Measurements from ENCODE around the gene PSD4. TPM values are rescaled to one million over a fixed set of nuclear protein-coding genes. Genes with fewer than 3 reads are reported as not detected.

The PSD4 gene
- total RNA-seq, 1 experiment from 2014 or later: 1.0 TPM

DNA sequence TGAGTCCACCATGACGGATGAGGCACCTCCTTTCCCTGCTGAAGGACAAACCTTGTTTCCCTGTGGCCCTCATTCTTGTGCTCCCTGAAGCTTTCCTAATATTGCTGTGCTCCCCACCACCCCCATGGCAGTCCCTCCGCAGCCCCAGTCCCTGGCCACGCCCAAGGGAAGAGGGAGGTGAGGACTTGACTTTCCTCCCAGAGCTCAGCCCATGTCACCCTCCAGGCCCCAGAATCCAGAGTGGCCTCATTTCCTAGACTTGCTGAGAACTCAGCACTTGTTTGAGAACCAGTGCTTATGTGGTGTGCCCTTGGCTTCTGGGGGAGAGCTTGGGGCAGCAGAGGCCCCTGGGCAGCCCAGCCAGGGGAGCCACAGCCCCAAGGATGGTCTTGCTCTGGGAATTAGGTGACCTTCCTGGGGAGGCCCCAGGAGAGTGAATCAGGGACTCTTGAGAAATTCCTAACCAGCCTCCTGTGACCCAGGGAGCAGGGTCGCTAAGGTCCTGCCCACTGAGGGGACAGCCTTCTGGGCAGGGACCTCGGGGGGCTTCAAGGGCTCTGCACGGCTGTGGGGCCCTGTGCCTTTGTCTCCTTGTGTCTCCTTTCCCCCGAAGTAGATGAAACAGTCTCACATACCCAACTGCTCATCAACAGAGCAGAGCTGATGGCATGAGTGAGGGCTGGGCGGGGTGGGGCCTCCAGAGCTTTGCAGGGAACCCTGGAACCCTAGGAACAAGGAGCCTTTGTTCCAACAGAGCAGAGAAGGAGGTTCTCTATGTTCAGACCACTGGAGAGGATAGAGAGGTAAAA lies 27.9 kb downstream of the PSD4 start:
- Mint-ChIP-seq H3K36me3 (ENCODE audit: insufficient read depth in 1 of 3, low read depth in 3 of 3) (no peaks in the 10 kb centered on the region), H3K4me1 (peaks cover 4 to 6% of the 10 kb centered on the region in 2 experiments; a peak in 3 of 4 replicates), H3K27me3 (ENCODE audit: low read depth) (peaks cover 26% of the 10 kb centered on the region), H3K27ac (no peak overlapping the region), H3K9me3 (no peaks in the 10 kb centered on the region; a peak in 1 of 5 replicates), H3K4me3 (no peak overlapping the region)
- Histone ChIP-seq H2BK12ac (ENCODE audit: insufficient read length, low read depth, low read length) (no peak overlapping the region), H4K8ac (replicated peaks; ENCODE audit: insufficient read length, low read depth, low read length) (no peak overlapping the region), H3K27ac (ENCODE audit: insufficient read length, low read depth, low read length) (no peak overlapping the region), H3T11ph (ENCODE audit: low read length) (no peak overlapping the region), H3K79me2 (ENCODE audit: insufficient read depth, low read length) (no peaks in the 10 kb centered on the region), H2BK120ac (ENCODE audit: low read depth, low read length, poor library complexity, severe bottlenecking) (no peak overlapping the region), H3K23me2 (ENCODE audit: insufficient read length, low read depth, low read length, poor library complexity, severe bottlenecking) (no peaks in the 10 kb centered on the region), H4K20me1 (ENCODE audit: control insufficient read depth, insufficient read depth, insufficient read length) (no peaks in the 10 kb centered on the region), H3K14ac (ENCODE audit: insufficient read depth, low read length) (no peak overlapping the region), H3K79me1 (ENCODE audit: insufficient read depth, low read depth, low read length, poor library complexity, severe bottlenecking) (no peaks in the 10 kb centered on the region), H3K56ac (ENCODE audit: insufficient read length, low read depth, low read length) (no peak overlapping the region), H2AFZ (ENCODE audit: low read length) (no peak overlapping the region), H4K91ac (ENCODE audit: insufficient read length, low read depth, low read length) (no peak overlapping the region), H2AK5ac (ENCODE audit: insufficient read length, low read length) (no peak overlapping the region), H3K4ac (ENCODE audit: low read depth, low read length) (no peak overlapping the region), H3K4me1 (ENCODE audit: insufficient read depth, low read length) (no peaks in the 10 kb centered on the region), H2BK5ac (ENCODE audit: insufficient read length, low read length) (no peak overlapping the region), H3K9ac (ENCODE audit: extremely low read depth, insufficient read length, low read length) (no peak overlapping the region), H3K23ac (ENCODE audit: insufficient read length, low read depth, low read length) (no peak overlapping the region), H2BK15ac (ENCODE audit: low read depth, low read length) (no peak overlapping the region), H3K9me3 (ENCODE audit: control insufficient read depth, low read depth, low read length) (no peaks in the 10 kb centered on the region), H2BK20ac (ENCODE audit: low read depth, low read length, poor library complexity, severe bottlenecking) (no peak overlapping the region), H4K5ac (ENCODE audit: insufficient read length, low read depth, low read length) (no peak overlapping the region), H3K27me3 (ENCODE audit: insufficient read depth, low read length) (no peaks in the 10 kb centered on the region), H3K4me2 (ENCODE audit: insufficient read depth, insufficient read length, low read length) (no peak overlapping the region), H3K18ac (ENCODE audit: insufficient read length, low read depth, low read length) (no peak overlapping the region)
- no CpG with 5 or more reads among the region's 8 CpGs for WGBS (ENCODE audit: extremely low coverage, insufficient read length, low lambda C conversion rate)
- no peak for DNase-seq
- TF ChIP-seq, protein P1, sequence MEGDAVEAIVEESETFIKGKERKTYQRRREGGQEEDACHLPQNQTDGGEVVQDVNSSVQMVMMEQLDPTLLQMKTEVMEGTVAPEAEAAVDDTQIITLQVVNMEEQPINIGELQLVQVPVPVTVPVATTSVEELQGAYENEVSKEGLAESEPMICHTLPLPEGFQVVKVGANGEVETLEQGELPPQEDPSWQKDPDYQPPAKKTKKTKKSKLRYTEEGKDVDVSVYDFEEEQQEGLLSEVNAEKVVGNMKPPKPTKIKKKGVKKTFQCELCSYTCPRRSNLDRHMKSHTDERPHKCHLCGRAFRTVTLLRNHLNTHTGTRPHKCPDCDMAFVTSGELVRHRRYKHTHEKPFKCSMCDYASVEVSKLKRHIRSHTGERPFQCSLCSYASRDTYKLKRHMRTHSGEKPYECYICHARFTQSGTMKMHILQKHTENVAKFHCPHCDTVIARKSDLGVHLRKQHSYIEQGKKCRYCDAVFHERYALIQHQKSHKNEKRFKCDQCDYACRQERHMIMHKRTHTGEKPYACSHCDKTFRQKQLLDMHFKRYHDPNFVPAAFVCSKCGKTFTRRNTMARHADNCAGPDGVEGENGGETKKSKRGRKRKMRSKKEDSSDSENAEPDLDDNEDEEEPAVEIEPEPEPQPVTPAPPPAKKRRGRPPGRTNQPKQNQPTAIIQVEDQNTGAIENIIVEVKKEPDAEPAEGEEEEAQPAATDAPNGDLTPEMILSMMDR (conservative IDR thresholded peaks at IDR 0.05): no peak
